Erythroblast (primary cell): Measurements from ENCODE around the gene ANO1.

Source experiments
- GATA1 ChIP-seq: IDR thresholded peaks from 2 replicates; pipeline ENCODE4 v1.6.1; 2011; ENCODE audit warnings: low read depth, mild to moderate bottlenecking, control low read depth, low read length, moderate library complexity
- POLR2A ChIP-seq: IDR thresholded peaks from 2 replicates; pipeline ENCODE4 v1.6.1; 2011; ENCODE audit warnings: mild to moderate bottlenecking, low read length

DNA sequence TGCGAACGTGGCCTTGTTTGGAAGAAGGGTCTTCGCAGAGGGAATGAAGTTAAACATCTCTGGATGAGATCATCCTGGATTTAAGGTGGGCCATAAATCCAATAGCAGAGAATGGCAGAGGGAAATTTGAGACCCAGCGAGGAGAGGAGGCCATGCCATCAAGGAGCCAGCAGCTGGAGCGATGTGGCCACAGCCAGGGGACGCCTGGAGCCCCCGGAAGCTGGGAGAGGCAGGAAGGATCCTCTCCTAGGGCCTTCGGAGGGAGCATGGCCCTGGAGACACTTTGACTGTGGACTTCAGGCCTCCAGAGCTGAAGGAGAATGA, 22.1 kb downstream of the ANO1 start:
- TF ChIP-seq POLR2A, result no peak
- TF ChIP-seq GATA1, result no peak
